ENCODE measurements around the gene ABLIM2. TPM values are rescaled to one million over a fixed set of nuclear protein-coding genes. Genes with fewer than 3 reads are reported as not detected.

ABLIM2 gene
- total and polyA plus RNA-seq, 2 of the 8 experiments (the other 6 are each of a cell fraction or from before 2014, with no cell fraction given), result 2.8 to 3.0 TPM

- Histone ChIP-seq H4K91ac (replicated peaks; ENCODE audit: insufficient read length, low read length) (no peak overlapping the region), H3K36me3 (ENCODE audit: control insufficient read depth in 2 of 4, insufficient read depth in 4 of 4, low read length in 3 of 4) (no peaks in the 10 kb centered on the region), H3K4ac (replicated peaks; ENCODE audit: insufficient read length, low read depth, low read length) (no peak overlapping the region), H3K23ac (ENCODE audit: insufficient read length) (no peak overlapping the region), H3K79me1 (ENCODE audit: low read depth, low read length) (no peaks in the 10 kb centered on the region), H3K56ac (replicated peaks; ENCODE audit: insufficient read length, low read depth, low read length) (no peak overlapping the region), H4K5ac (ENCODE audit: insufficient read length, low read depth, low read length) (no peak overlapping the region), H3K9ac (replicated peaks in 1 of 4; ENCODE audit: extremely low read depth in 1 of 4, low read depth in 3 of 4, low read length in 3 of 4) (no peak overlapping the region), H3K27ac (ENCODE audit: low read depth, low read length) (no peak overlapping the region), H3K9me3 (ENCODE audit: insufficient read depth in 2 of 2, low read depth in 1 of 2, low read length in 1 of 2) (no peaks in the 10 kb centered on the region), H2BK15ac (ENCODE audit: low read length) (peak overlapping the region; percentile 46; the same call in 1 of the 2 replicates), H3K4me1 (replicated peaks in 1 of 4; ENCODE audit: control insufficient read depth in 3 of 4, insufficient read depth in 4 of 4, low read length in 3 of 4) (peaks cover 0 to 9% (median 5%) of the 10 kb centered on the region in 4 experiments; a peak in 6 of 7 replicates), H2BK12ac (ENCODE audit: low read depth, low read length) (no peak overlapping the region; the same call in 1 of the 2 replicates), H2BK20ac (ENCODE audit: low read length) (0 out of 2 replicates have a peak overlapping the region, but pooled peaks have one; percentile 61), H3K23me2 (ENCODE audit: low read depth, low read length) (no peaks in the 10 kb centered on the region), H2BK5ac (ENCODE audit: low read depth, low read length) (no peak overlapping the region), H3K4me2 (ENCODE audit: insufficient read depth in 1 of 2, low read depth in 2 of 2, low read length in 2 of 2) (no peak overlapping the region), H4K8ac (ENCODE audit: extremely low read depth, insufficient read depth, low read length) (no peak overlapping the region; the same call in 1 of the 2 replicates), H3K4me3 (ENCODE audit: extremely low read depth in 1 of 4, insufficient read depth in 2 of 4, low read depth in 3 of 4, low read length in 4 of 4) (no peak overlapping the region), H3K27me3 (replicated peaks in 1 of 4; ENCODE audit: control insufficient read depth in 3 of 4, extremely low read depth in 1 of 4, insufficient read depth in 3 of 4, low read length in 3 of 4) (no peaks in the 10 kb centered on the region), H4K20me1 (replicated peaks in 1 of 2; ENCODE audit: control insufficient read depth in 1 of 2, insufficient read depth in 2 of 2, low read length in 2 of 2) (no peaks in the 10 kb centered on the region), H2BK120ac (replicated peaks; ENCODE audit: low read depth, low read length) (no peak overlapping the region), H3K18ac (ENCODE audit: extremely low read depth, low read length) (no peak overlapping the region), H3K79me2 (ENCODE audit: control insufficient read depth in 1 of 2, insufficient read depth in 2 of 2, low read length in 2 of 2) (no peaks in the 10 kb centered on the region), H3K14ac (ENCODE audit: insufficient read length) (no peak overlapping the region), H2AFZ (ENCODE audit: low read length) (no peak overlapping the region), H2AK5ac (ENCODE audit: low read depth, low read length) (no peak overlapping the region)
- WGBS, 2 experiments (ENCODE audit: extremely low coverage in 1 of 2, insufficient coverage in 1 of 2, insufficient read length in 1 of 2, insufficient replicate concordance in 2 of 2, low coverage in 1 of 2, low lambda C conversion rate in 2 of 2, missing lambda C conversion rate in 1 of 2), result 83% methylated on average over 5 of the region's 5 CpGs; no CpG with 5 or more reads in 1 of the 2 experiments
- ChIA-PET POLR2A (ENCODE audit: partially characterized antibody) (interaction anchor here (1.0 kb wide), 1 partner anchor 9 kb away, joined by 3 read pairs; no protein-coding TSS in a partner anchor), CTCF (ENCODE audit: partially characterized antibody) (interaction anchor here (1.1 to 1.5 kb wide), 4 partner anchors 14 to 162 kb away, joined by 3 to 4 read pairs (median 3); no protein-coding TSS in a partner anchor)
- FAIRE-seq, result no peak
- TF ChIP-seq EZH2 (IDR thresholded peaks at IDR 0.05; ENCODE audit: low read depth, low read length, severe bottlenecking), result no peak
- TF ChIP-seq ZNF274 (IDR thresholded peaks at IDR 0.05; ENCODE audit: borderline replicate concordance, extremely low read depth, low read length), result no peak
- no peak for TF ChIP-seq BACH1 (IDR thresholded peaks at IDR 0.05; ENCODE audit: low read length)
- no peak for TF ChIP-seq CREB1 (IDR thresholded peaks at IDR 0.05)
- no peak for TF ChIP-seq CBX5 (IDR thresholded peaks at IDR 0.05; ENCODE audit: low read depth, low read length)
- TF ChIP-seq EP300 (IDR thresholded peaks at IDR 0.05; ENCODE audit: borderline replicate concordance in 1 of 2, low read depth in 2 of 2, low read length in 2 of 2), result no peak
- no peak for TF ChIP-seq JUND (IDR thresholded peaks at IDR 0.05; ENCODE audit: low read length)
- no peak for TF ChIP-seq TEAD4 (IDR thresholded peaks at IDR 0.05; ENCODE audit: low read depth, low read length)
- TF ChIP-seq ATF2 (IDR thresholded peaks at IDR 0.05; ENCODE audit: low read length), result no peak
- no peak for TF ChIP-seq FOSL1 (IDR thresholded peaks at IDR 0.05; ENCODE audit: insufficient read depth, low read depth, low read length)
- no peak for TF ChIP-seq SIN3A (conservative IDR thresholded peaks at IDR 0.05 in 1 of 2, IDR thresholded peaks at IDR 0.05 in 1 of 2; ENCODE audit: low read depth in 1 of 2, low read length in 2 of 2)
- DNase-seq (ENCODE audit: low read depth in 1 of 2, low spot score in 2 of 2), result no peak
Observed at GRCh38 chr4:7964459-7964858, 194.2 kb downstream of the ABLIM2 start.

Data from H1 (cell line).